ENCODE data around the gene MPZL3. TPM values are rescaled to one million over a fixed set of nuclear protein-coding genes. Genes with fewer than 3 reads are reported as not detected.

The MPZL3 gene
- total RNA-seq, 1 donor from 2014 or later: 1.0 TPM

Small RNA genes within 50 kb of the gene (small RNA-seq; reads per million reads assigned to genes)
- gene HSPE1P18: not detected

Other genes with a start within 250 kb of the MPZL3 start
- not detected for gene TMPRSS4, start 175.3 kb downstream of the MPZL3 start, total RNA-seq
- gene SMIM35, start 165.4 kb downstream of the MPZL3 start, total RNA-seq: not detected
- gene SCN4B, start 99.5 kb downstream of the MPZL3 start, total RNA-seq: 2.1 TPM
- 2.1 TPM for gene SCN2B, start 75.7 kb downstream of the MPZL3 start, total RNA-seq
- 6.8 TPM for gene JAML, start 27.4 kb downstream of the MPZL3 start, total RNA-seq
- 1.0 TPM for gene MPZL2, start 11.9 kb upstream of the MPZL3 start, total RNA-seq
- gene CD3E, start 52.4 kb upstream of the MPZL3 start, total RNA-seq: not detected
- not detected for gene CD3D, start 90.3 kb upstream of the MPZL3 start, total RNA-seq
- gene CD3G, start 92.0 kb upstream of the MPZL3 start, total RNA-seq: under 0.01 TPM
- 21.4 TPM for gene UBE4A, start 107.2 kb upstream of the MPZL3 start, total RNA-seq
- 79.9 TPM for gene ATP5MG, start 149.2 kb upstream of the MPZL3 start, total RNA-seq
- 20.4 TPM for gene KMT2A, start 184.1 kb upstream of the MPZL3 start, total RNA-seq